ENCODE results near the gene DGLUCY. TPM values are rescaled to one million over a fixed set of nuclear protein-coding genes. Genes with fewer than 3 reads are reported as not detected.
A peak's percentile ranks its signal among the peaks of the same experiment; 100 is the strongest.

Gene DGLUCY
- total and polyA plus RNA-seq, 7 donors, result 20.4 to 135 (median 77.5) TPM

GRCh38 chr14:91149462-91149861, 35.6 kb downstream of the DGLUCY start:
- no peak overlapping the region for H3K4me3 ChIP-seq
- DNase-seq, result peak in 1 of 2 donors; percentile 25
- peak; percentile 94 to 96 (median 95) for ATAC-seq
- peaks cover 23% of the 10 kb centered on the region for H3K4me1 ChIP-seq
- H3K27me3 ChIP-seq (ENCODE audit: insufficient read depth in 3 of 3, low read length in 2 of 3), result no peaks in the 10 kb centered on the region
- no peak for TF ChIP-seq CTCF (IDR thresholded peaks at IDR 0.05)
- 9 to 17% (median 14%) methylated on average over 6 of the region's 6 CpGs for WGBS, 3 donors
- no peaks in the 10 kb centered on the region for H3K9me3 ChIP-seq
- intact Hi-C loops (cut with DNase I), result no loop called here
- H3K36me3 ChIP-seq (ENCODE audit: insufficient read depth in 1 of 2, low read depth in 1 of 2), result peaks cover 0 to 38% of the 10 kb centered on the region in 2 donors
- H3K27ac ChIP-seq, result peak overlapping the region; percentile 83

GRCh38 chr14:91152499-91152898, 38.6 kb downstream of the DGLUCY start:
- 76 to 90% (median 80%) methylated on average over 2 of the region's 2 CpGs for WGBS, 3 donors
- intact Hi-C loops (cut with DNase I), result no loop called here

GRCh38 chr14:91153360-91153759, 39.5 kb downstream of the DGLUCY start:
- H3K4me3 ChIP-seq, result no peak overlapping the region
- H3K36me3 ChIP-seq (ENCODE audit: insufficient read depth in 1 of 2, low read depth in 1 of 2), result peaks cover 0 to 5% of the 10 kb centered on the region in 2 donors
- no peaks in the 10 kb centered on the region for H3K9me3 ChIP-seq
- no peak for TF ChIP-seq CTCF (IDR thresholded peaks at IDR 0.05)
- peaks cover 45% of the 10 kb centered on the region for H3K4me1 ChIP-seq
- H3K27ac ChIP-seq, result peak overlapping the region; percentile 34
- 78 to 81% (median 79%) methylated on average over 9 of the region's 9 CpGs for WGBS, 3 donors
- no peaks in the 10 kb centered on the region for H3K27me3 ChIP-seq (ENCODE audit: insufficient read depth in 3 of 3, low read length in 2 of 3)
- intact Hi-C loops (cut with DNase I), result no loop called here
- ATAC-seq, result no peak
- DNase-seq, result no peak

More at GRCh38 chr14:91152499-91152898, 38.6 kb downstream of the DGLUCY start:
- Histone ChIP-seq H3K36me3 (ENCODE audit: insufficient read depth in 1 of 2, low read depth in 1 of 2) (peaks cover 0 to 13% of the 10 kb centered on the region in 2 donors), H3K27me3 (ENCODE audit: insufficient read depth in 3 of 3, low read length in 2 of 3) (no peaks in the 10 kb centered on the region), H3K27ac (no peak overlapping the region), H3K4me1 (peaks cover 38% of the 10 kb centered on the region), H3K9me3 (no peaks in the 10 kb centered on the region), H3K4me3 (no peak overlapping the region)
- no peak for DNase-seq
- no peak for ATAC-seq
- TF ChIP-seq CTCF (IDR thresholded peaks at IDR 0.05), result no peak

- H3K9me3 ChIP-seq, result no peaks in the 10 kb centered on the region
- H3K27ac ChIP-seq, result peak overlapping the region; percentile 79
- intact Hi-C loops (cut with DNase I), result loop anchor here in 1 of 2 donors (5.0 kb wide), 1 partner anchor 33 kb away; no protein-coding TSS in a partner anchor
- peaks cover 0 to 15% of the 10 kb centered on the region in 2 donors for H3K36me3 ChIP-seq (ENCODE audit: insufficient read depth in 1 of 2, low read depth in 1 of 2)
- H3K27me3 ChIP-seq (ENCODE audit: insufficient read depth in 3 of 3, low read length in 2 of 3), result no peaks in the 10 kb centered on the region
- WGBS, 3 donors, result 25 to 42% (median 27%) methylated on average over 16 of the region's 16 CpGs
- H3K4me3 ChIP-seq, result no peak overlapping the region
- peaks cover 46% of the 10 kb centered on the region for H3K4me1 ChIP-seq
- ATAC-seq, result peak in 3 of 4 donors; percentile 42 to 68 (median 63)
- TF ChIP-seq CTCF (IDR thresholded peaks at IDR 0.05), result no peak
- DNase-seq, result peak in 1 of 2 donors; percentile 68
These were observed 41.2 kb downstream of the DGLUCY start for GRCh38 chr14:91154851-91155625.
